ENCODE results near the gene PSME2. TPM values are rescaled to one million over a fixed set of nuclear protein-coding genes. Genes with fewer than 3 reads are reported as not detected.
A peak's percentile ranks its signal among the peaks of the same experiment; 100 is the strongest.

PSME2 gene
- total and polyA plus RNA-seq, 2 of the 13 experiments (the other 11 are each of a cell fraction or from before 2014, with no cell fraction given) = 332 to 716 TPM

GRCh38 chr14:24130717-24131548, 15.5 kb downstream of the PSME2 start (continued):
- TF ChIP-seq ZNF609 (CRISPR knock-in tag; IDR thresholded peaks at IDR 0.05; ENCODE audit: borderline replicate concordance) (peak; percentile 81; the same call in 1 of the 2 replicates), IRF2 (CRISPR knock-in tag; IDR thresholded peaks at IDR 0.05) (peak; percentile 66), ARID4A (CRISPR knock-in tag; IDR thresholded peaks at IDR 0.05; ENCODE audit: borderline replicate concordance) (peak; percentile 89), TARDBP (CRISPR knock-in tag; IDR thresholded peaks at IDR 0.05) (peak; percentile 62; the same call in 1 of the 2 replicates), HNF4G (IDR thresholded peaks at IDR 0.05; ENCODE audit: borderline replicate concordance, low read depth, low read length) (0 out of 2 replicates have a peak, but pooled peaks have one; percentile 29), HNF4G (CRISPR knock-in tag; IDR thresholded peaks at IDR 0.05; ENCODE audit: borderline replicate concordance, low read depth) (no peak), KAT7 (CRISPR knock-in tag; IDR thresholded peaks at IDR 0.05; ENCODE audit: borderline replicate concordance) (peak; percentile 48; the same call in 1 of the 2 replicates), ZMYM2 (CRISPR knock-in tag; IDR thresholded peaks at IDR 0.05) (0 out of 2 replicates have a peak, but pooled peaks have one; percentile 31), ZSCAN31 (CRISPR knock-in tag; IDR thresholded peaks at IDR 0.05; ENCODE audit: low read depth) (peak; percentile 56; the same call in 1 of the 2 replicates), ZNF570 (CRISPR knock-in tag; IDR thresholded peaks at IDR 0.05; ENCODE audit: borderline replicate concordance) (no peak), ZNF503 (CRISPR knock-in tag; IDR thresholded peaks at IDR 0.05) (no peak), ZSCAN25 (CRISPR knock-in tag; IDR thresholded peaks at IDR 0.05) (peak; percentile 100), ZNF33B (CRISPR knock-in tag; IDR thresholded peaks at IDR 0.05) (no peak), PITX1 (CRISPR knock-in tag; IDR thresholded peaks at IDR 0.05) (no peak; the same call in 1 of the 2 replicates), EP300 (IDR thresholded peaks at IDR 0.05; ENCODE audit: low read depth in 2 of 2, low read length in 2 of 2) (peak in 1 of 2 experiments; percentile 36; a peak in 1 of 4 replicates), EP300 (CRISPR knock-in tag; IDR thresholded peaks at IDR 0.05; ENCODE audit: borderline replicate concordance) (peak; percentile 34; the same call in 1 of the 2 replicates), HNRNPH1 (optimal IDR thresholded peaks at IDR 0.05; ENCODE audit: low read depth, low read length) (no peak)
